HepG2 (cell line): ENCODE results near the gene SAMD14. TPM values are rescaled to one million over a fixed set of nuclear protein-coding genes. Genes with fewer than 3 reads are reported as not detected.
A peak's percentile ranks its signal among the peaks of the same experiment; 100 is the strongest.

ENCODE experiments used
- ARID4A ChIP-seq: sonication (generic); formaldehyde crosslinking; IDR thresholded peaks from 2 replicates; pipeline ENCODE4 v1.5.0; 2020; ENCODE audit warnings: mild to moderate bottlenecking, missing genetic modification reagents, borderline replicate concordance
- ARNT2 ChIP-seq: sonication (generic); formaldehyde crosslinking; IDR thresholded peaks from 2 replicates; pipeline ENCODE4 v1.8.0; 2022; ENCODE audit warnings: mild to moderate bottlenecking, low read depth, missing genetic modification reagents, moderate library complexity
- HNRNPLL ChIP-seq: fragments of 200-400 bp; formaldehyde crosslinking; IDR thresholded peaks from 2 replicates; pipeline ENCODE4 v1.6.1; 2017; ENCODE audit warnings: mild to moderate bottlenecking, low read depth, low read length; ENCODE audit not compliant: poor library complexity, severe bottlenecking
- MEIS2 ChIP-seq: sonication (generic); formaldehyde crosslinking; IDR thresholded peaks from 2 replicates; pipeline ENCODE4 v1.9.0; 2021; ENCODE audit warnings: mild to moderate bottlenecking, missing genetic modification reagents
- NR2C2 ChIP-seq: sonication (generic); formaldehyde crosslinking; IDR thresholded peaks from 2 replicates; pipeline ENCODE4 v1.4.0; 2020; ENCODE audit warnings: missing genetic modification reagents, mild to moderate bottlenecking, moderate library complexity, borderline replicate concordance
- PHF20 ChIP-seq: sonication (generic); formaldehyde crosslinking; IDR thresholded peaks from 2 replicates; pipeline ENCODE4 v1.5.0; 2020; ENCODE audit warnings: mild to moderate bottlenecking, missing genetic modification reagents
- RBAK ChIP-seq: sonication (generic); formaldehyde crosslinking; IDR thresholded peaks from 2 replicates; pipeline ENCODE4 v1.5.1; 2020; ENCODE audit warnings: mild to moderate bottlenecking, missing genetic modification reagents
- SKI ChIP-seq: fragments of 450-650 bp; IDR thresholded peaks from one replicate; pipeline ENCODE4 v1.6.1; 2018; ENCODE audit warnings: mild to moderate bottlenecking; ENCODE audit not compliant: partially characterized antibody
- TEF ChIP-seq: sonication (generic); formaldehyde crosslinking; IDR thresholded peaks from 2 replicates; pipeline ENCODE4 v1.5.0; 2020; ENCODE audit warnings: missing genetic modification reagents
- TRIM24 ChIP-seq: sonication (generic); formaldehyde crosslinking; IDR thresholded peaks from 2 replicates; pipeline ENCODE4 v1.8.0; 2022; ENCODE audit warnings: mild to moderate bottlenecking, missing genetic modification reagents
- ZFYVE20 ChIP-seq: sonication (generic); formaldehyde crosslinking; IDR thresholded peaks from 2 replicates; pipeline ENCODE4 v1.8.0; 2023; ENCODE audit warnings: low read depth, mild to moderate bottlenecking, moderate library complexity, missing genetic modification reagents, borderline replicate concordance
- ZNF431 ChIP-seq: sonication (generic); formaldehyde crosslinking; IDR thresholded peaks from 2 replicates; pipeline ENCODE4 v1.9.0; 2022; ENCODE audit warnings: missing genetic modification reagents, low read depth, mild to moderate bottlenecking, borderline replicate concordance
- ZNF451 ChIP-seq: sonication (generic); formaldehyde crosslinking; IDR thresholded peaks from 2 replicates; pipeline ENCODE4 v1.5.0; 2020; ENCODE audit warnings: mild to moderate bottlenecking, missing genetic modification reagents
- ZNF543 ChIP-seq: sonication (generic); formaldehyde crosslinking; IDR thresholded peaks from 2 replicates; pipeline ENCODE4 v1.4.0; 2020; ENCODE audit warnings: mild to moderate bottlenecking, missing genetic modification reagents
- ZNF549 ChIP-seq: sonication (generic); formaldehyde crosslinking; IDR thresholded peaks from 2 replicates; pipeline ENCODE4 v1.5.0; 2020; ENCODE audit warnings: missing genetic modification reagents
- ZNF710 ChIP-seq: sonication (generic); formaldehyde crosslinking; IDR thresholded peaks from 2 replicates; pipeline ENCODE4 v1.5.0; 2020; ENCODE audit warnings: mild to moderate bottlenecking, missing genetic modification reagents, borderline replicate concordance
- polyA plus RNA-seq, 8 experiments: library from polyadenylated mRNA; depleted of rRNA in 3 of 8; stranded (reverse) in 7 of 8; unstranded in 1 of 8; fragments of >200 nt; fragmentation: Illumina TruSeq in 4 of 8; extraction: Trizol in 4 of 8; gene quantifications; 2 replicates each; pipeline versions ENCODE4 v1.2.1 to v1.2.3, GENCODE V29; 2011 to 2016; ENCODE audit warnings: low read depth in 4 of 8, missing spikeins in 1 of 8, mixed read lengths in 1 of 8; ENCODE audit not compliant: insufficient read depth in 1 of 8
- total RNA-seq, 5 experiments: library from RNA; depleted of rRNA; stranded (reverse); fragments of >200 nt; fragmentation: Illumina TruSeq; extraction: Trizol; gene quantifications; 2 replicates each; pipeline ENCODE4 v1.2.3, GENCODE V29; 2016; ENCODE audit warnings: low read depth in 1 of 5
- TF ChIP-seq, protein P1 (sequence below): sonication (generic); formaldehyde crosslinking; IDR thresholded peaks from 2 replicates; pipeline ENCODE4 v1.4.0; 2020; ENCODE audit warnings: mild to moderate bottlenecking, missing genetic modification reagents
- TF ChIP-seq, protein P2 (sequence below): sonication (generic); formaldehyde crosslinking; IDR thresholded peaks from 2 replicates; pipeline ENCODE4 v1.8.0; 2022; ENCODE audit warnings: missing genetic modification reagents, mild to moderate bottlenecking, inconsistent platforms, borderline replicate concordance

The SAMD14 gene
- total and polyA plus RNA-seq, 2 of the 13 experiments (the other 11 are each of a cell fraction or from before 2014, with no cell fraction given), result 0.07 to 0.22 TPM

GRCh38 chr17:50151937-50152547 is 22.1 kb upstream of the SAMD14 start (continued):
- TF ChIP-seq, protein P1, sequence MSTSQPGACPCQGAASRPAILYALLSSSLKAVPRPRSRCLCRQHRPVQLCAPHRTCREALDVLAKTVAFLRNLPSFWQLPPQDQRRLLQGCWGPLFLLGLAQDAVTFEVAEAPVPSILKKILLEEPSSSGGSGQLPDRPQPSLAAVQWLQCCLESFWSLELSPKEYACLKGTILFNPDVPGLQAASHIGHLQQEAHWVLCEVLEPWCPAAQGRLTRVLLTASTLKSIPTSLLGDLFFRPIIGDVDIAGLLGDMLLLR (CRISPR knock-in tag), result no peak
- TF ChIP-seq MEIS2 (CRISPR knock-in tag) (no peak), ZNF710 (CRISPR knock-in tag) (peak; percentile 82; the same call in 1 of the 2 replicates), ZNF431 (CRISPR knock-in tag) (no peak), RBAK (no peak), NR2C2 (CRISPR knock-in tag) (no peak), TEF (no peak), ARID4A (CRISPR knock-in tag) (peak; percentile 80), PHF20 (CRISPR knock-in tag) (peak; percentile 69), ZFYVE20 (no peak), ZNF451 (no peak; the same call in 1 of the 2 replicates), ZNF543 (CRISPR knock-in tag) (no peak), ARNT2 (CRISPR knock-in tag) (peak; percentile 52; the same call in 1 of the 2 replicates), SKI (no peak), TRIM24 (CRISPR knock-in tag) (no peak), HNRNPLL (no peak), ZNF549 (CRISPR knock-in tag) (no peak)
- TF ChIP-seq, protein P2, sequence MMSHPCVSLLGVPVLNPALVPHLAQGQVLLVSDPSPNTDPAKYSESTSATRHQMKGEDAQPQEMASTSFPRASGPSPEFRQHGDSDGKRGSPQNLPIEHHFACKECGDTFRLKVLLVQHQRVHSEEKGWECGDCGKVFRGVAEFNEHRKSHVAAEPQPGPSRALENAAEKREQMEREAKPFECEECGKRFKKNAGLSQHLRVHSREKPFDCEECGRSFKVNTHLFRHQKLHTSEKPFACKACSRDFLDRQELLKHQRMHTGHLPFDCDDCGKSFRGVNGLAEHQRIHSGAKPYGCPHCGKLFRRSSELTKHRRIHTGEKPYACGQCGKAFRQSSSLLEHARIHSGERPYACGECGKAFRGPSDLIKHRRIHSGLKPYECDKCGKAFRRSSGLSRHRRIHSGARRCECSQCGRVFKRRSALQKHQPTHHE (CRISPR knock-in tag), result peak; percentile 63; the same call in 1 of the 2 replicates
